ENCODE results near the gene C18orf63. TPM values are rescaled to one million over a fixed set of nuclear protein-coding genes. Genes with fewer than 3 reads are reported as not detected.
A peak's percentile ranks its signal among the peaks of the same experiment; 100 is the strongest.

Gene C18orf63
- total RNA-seq, 1 donor from 2014 or later = not detected

- H3K4me3 Mint-ChIP-seq (ENCODE audit: unreplicated experiment) = no peak overlapping the region
- H3K4me1 Mint-ChIP-seq (ENCODE audit: low read depth, unreplicated experiment) = peaks cover 10% of the 10 kb centered on the region
Observed at GRCh38 chr18:74310411-74310810, 5.2 kb upstream of the C18orf63 start.

GRCh38 chr18:74311000-74311399, 4.6 kb upstream of the C18orf63 start:
- H3K9me3 Mint-ChIP-seq (ENCODE audit: unreplicated experiment) = peaks cover 6% of the 10 kb centered on the region
- peaks cover 10% of the 10 kb centered on the region for H3K4me1 Mint-ChIP-seq (ENCODE audit: low read depth, unreplicated experiment)
- H3K36me3 Mint-ChIP-seq (ENCODE audit: unreplicated experiment) = peaks cover 10% of the 10 kb centered on the region
- no peaks in the 10 kb centered on the region for H3K27me3 Mint-ChIP-seq (ENCODE audit: unreplicated experiment)
- H3K27ac Mint-ChIP-seq (ENCODE audit: unreplicated experiment) = no peak overlapping the region
- no peak for TF ChIP-seq CTCF (IDR thresholded peaks at IDR 0.05; ENCODE audit: partially characterized antibody, unreplicated experiment)
- H3K4me3 Mint-ChIP-seq (ENCODE audit: unreplicated experiment) = no peak overlapping the region
- DNase-seq = no peak

More at GRCh38 chr18:74310411-74310810, 5.2 kb upstream of the C18orf63 start:
- H3K27ac Mint-ChIP-seq (ENCODE audit: unreplicated experiment) = no peak overlapping the region
- no peak for TF ChIP-seq CTCF (IDR thresholded peaks at IDR 0.05; ENCODE audit: partially characterized antibody, unreplicated experiment)
- no peaks in the 10 kb centered on the region for H3K27me3 Mint-ChIP-seq (ENCODE audit: unreplicated experiment)
- peaks cover 6% of the 10 kb centered on the region for H3K9me3 Mint-ChIP-seq (ENCODE audit: unreplicated experiment)
- H3K36me3 Mint-ChIP-seq (ENCODE audit: unreplicated experiment) = peaks cover 10% of the 10 kb centered on the region
- DNase-seq = no peak

DNA sequence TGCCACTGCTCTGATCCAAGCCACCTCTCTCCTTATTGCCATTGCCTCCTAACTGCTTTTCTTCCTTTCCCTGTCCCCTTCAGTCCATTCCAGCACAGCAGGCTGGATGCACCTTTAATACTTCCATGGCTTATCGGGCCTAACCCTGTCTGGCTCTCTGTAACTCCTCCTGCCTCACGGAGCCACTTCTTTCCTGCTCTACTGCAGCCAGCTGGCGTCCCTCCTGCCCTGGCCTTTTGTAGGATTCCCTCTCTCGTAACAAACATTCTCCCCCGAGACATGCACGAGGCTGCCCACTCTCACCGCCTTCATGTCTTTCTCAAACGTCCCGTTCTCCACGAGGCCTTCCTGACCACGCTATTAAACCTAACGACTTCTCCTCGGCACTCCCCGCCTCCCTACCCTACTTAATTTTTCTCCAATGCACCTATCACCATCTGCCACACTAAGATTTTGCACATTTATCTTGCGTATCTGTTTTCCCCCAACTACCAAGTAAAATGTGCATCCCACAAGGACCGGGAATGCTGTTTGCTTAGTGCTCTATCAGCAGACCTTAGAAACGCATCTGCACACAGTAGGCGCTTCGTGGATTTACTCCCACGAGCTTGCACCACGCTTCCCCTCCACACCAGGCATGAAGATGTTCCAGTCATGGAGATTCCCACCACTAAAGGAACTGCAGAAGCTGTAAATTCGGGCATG, 728 bp upstream of the C18orf63 start:
- peak; percentile 32 for DNase-seq
- no peak for TF ChIP-seq CTCF (IDR thresholded peaks at IDR 0.05; ENCODE audit: partially characterized antibody, unreplicated experiment)
- Mint-ChIP-seq H3K4me3 (ENCODE audit: unreplicated experiment) (peak overlapping the region; percentile 23), H3K4me1 (ENCODE audit: low read depth, unreplicated experiment) (peaks cover 10% of the 10 kb centered on the region), H3K27ac (ENCODE audit: unreplicated experiment) (peak overlapping the region; percentile 71), H3K9me3 (ENCODE audit: unreplicated experiment) (peaks cover 6% of the 10 kb centered on the region), H3K36me3 (ENCODE audit: unreplicated experiment) (peaks cover 10% of the 10 kb centered on the region), H3K27me3 (ENCODE audit: unreplicated experiment) (no peaks in the 10 kb centered on the region)

- Mint-ChIP-seq H3K4me1 (ENCODE audit: low read depth, unreplicated experiment) (peaks cover 10% of the 10 kb centered on the region), H3K27me3 (ENCODE audit: unreplicated experiment) (peaks cover 1% of the 10 kb centered on the region), H3K36me3 (ENCODE audit: unreplicated experiment) (peaks cover 7% of the 10 kb centered on the region), H3K9me3 (ENCODE audit: unreplicated experiment) (peaks cover 5% of the 10 kb centered on the region), H3K4me3 (ENCODE audit: unreplicated experiment) (no peak overlapping the region), H3K27ac (ENCODE audit: unreplicated experiment) (no peak overlapping the region)
- TF ChIP-seq CTCF (IDR thresholded peaks at IDR 0.05; ENCODE audit: partially characterized antibody, unreplicated experiment) = no peak
- DNase-seq = no peak
Observed at GRCh38 chr18:74316257-74317170, 875 bp downstream of the C18orf63 start.

Measured in glutamatergic neuron (in vitro differentiated cells).